T47D (cell line): ENCODE measurements around the gene COL11A1.

ENCODE experiments used
- DNase-seq, 2 experiments: peaks; one replicate each; pipeline versions ENCODE4 v3.0.0 to v3.0.0-alpha.2; 2011 to 2012; ENCODE audit warnings: low read depth in 1 of 2, low spot score in 1 of 2
- JUND ChIP-seq: IDR thresholded peaks from 2 replicates; pipeline ENCODE4 v1.6.1; 2012; ENCODE audit warnings: low read depth
- in situ Hi-C: cut with HindIII; loops from 2 replicates; pipeline ENCODE4 v1.10.0; 2016; ENCODE audit warnings: low sequenced_read_pairs, low pct_unique_long_range_greater_than_20kb

Gene COL11A1

DNA sequence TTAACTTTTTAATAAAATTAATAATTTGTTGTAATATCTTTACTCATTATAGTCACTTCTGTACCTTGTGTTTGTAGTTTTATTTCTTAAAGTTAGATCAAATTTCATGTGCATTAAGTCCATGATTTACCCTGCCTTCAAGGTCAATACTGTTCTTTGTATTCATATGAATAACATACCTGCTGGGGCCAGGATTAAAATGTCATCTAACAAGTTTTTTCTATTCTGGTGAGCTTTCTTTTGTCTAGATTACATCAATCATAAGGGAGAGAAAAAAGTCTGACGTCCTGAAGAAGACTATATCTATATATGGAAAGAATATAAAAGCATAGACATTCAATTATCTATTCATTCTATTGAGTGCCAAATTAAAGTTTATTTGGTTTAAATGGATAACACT is 232.6 kb downstream of the COL11A1 start:
- peak in 1 of 2 experiments; percentile 7 for DNase-seq
- TF ChIP-seq JUND: no peak
- in situ Hi-C loops: no loop called here

DNA sequence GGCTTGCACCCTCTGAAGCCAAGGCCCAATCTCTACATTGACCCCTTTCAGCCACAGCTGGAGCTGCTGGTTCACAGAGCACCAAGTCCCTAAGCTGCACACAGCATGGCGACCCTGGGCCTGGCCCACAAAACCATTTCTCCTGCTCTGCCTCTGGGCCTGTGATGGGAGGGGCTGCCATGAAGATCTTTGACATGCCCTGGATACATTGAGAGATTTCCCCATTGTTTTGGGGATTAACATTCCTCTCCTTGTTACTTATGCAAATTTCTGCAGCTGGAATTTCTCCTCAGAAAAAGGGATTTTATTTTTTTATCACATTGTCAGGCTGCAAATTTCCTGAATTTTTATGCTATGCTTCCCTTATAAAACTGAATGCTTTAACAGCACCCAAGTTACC is 235.8 kb downstream of the COL11A1 start:
- no peak for DNase-seq
- TF ChIP-seq JUND: no peak
- in situ Hi-C loops: no loop called here

DNA sequence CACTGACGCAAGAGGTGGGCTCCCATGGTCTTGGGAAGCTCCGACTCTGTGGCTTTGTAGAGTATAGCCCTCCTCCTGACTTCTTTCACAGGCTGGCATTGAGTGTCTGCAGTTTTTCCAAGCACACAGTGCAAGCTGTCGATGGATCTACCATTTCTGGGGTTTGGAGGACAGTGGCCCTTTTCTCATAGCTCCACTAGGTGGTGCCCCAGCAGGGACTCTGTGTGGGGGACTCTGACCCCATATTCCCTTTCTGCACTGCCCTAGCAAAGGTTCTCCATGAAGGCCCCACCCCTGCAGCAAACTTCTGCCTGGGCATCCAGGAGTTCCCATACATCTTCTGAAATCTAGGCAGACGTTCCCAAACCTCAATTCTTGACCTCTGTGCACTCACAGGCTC is 236.2 kb downstream of the COL11A1 start:
- in situ Hi-C loops: no loop called here
- DNase-seq: no peak
- TF ChIP-seq JUND: no peak

DNA sequence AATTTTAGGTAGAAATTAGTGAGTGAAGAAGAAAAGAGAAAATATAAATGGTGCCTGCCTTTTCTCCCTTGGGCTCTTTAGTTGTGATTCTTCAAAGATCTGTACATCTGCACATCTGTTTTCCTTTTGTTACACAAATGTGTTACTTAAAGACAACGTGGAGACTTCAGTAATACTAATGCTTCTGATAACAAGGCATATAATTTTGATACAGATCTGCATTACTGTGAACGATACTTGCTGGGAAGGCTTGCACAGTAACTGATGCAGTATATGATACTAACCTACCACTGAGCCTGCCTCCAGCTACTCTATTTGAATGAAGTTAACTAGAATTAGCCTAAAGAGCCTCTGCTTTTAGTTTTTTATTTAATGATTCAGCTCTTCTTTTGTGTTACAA is 244.6 kb downstream of the COL11A1 start:
- TF ChIP-seq JUND: no peak
- in situ Hi-C loops: no loop called here
- DNase-seq: no peak

DNA sequence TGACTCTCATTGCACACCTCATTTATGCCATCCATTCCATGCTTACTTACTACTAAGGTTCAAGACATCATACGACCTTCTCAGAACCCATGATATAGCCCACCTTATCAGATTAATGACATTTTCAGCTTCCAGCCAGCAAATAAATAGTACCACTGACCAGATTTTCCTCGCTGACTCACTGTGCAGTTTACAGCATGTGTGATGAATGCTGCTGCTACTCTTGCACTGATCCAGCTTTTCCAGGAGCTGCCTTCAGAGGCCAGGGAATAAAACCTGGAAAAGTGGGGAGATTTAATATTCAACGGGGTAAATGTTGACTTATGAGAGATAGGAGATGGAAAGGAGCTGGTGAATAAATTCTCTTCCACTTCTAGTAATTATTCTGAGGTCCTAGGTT is 247.1 kb downstream of the COL11A1 start:
- no peak for TF ChIP-seq JUND
- DNase-seq: no peak
- in situ Hi-C loops: no loop called here

DNA sequence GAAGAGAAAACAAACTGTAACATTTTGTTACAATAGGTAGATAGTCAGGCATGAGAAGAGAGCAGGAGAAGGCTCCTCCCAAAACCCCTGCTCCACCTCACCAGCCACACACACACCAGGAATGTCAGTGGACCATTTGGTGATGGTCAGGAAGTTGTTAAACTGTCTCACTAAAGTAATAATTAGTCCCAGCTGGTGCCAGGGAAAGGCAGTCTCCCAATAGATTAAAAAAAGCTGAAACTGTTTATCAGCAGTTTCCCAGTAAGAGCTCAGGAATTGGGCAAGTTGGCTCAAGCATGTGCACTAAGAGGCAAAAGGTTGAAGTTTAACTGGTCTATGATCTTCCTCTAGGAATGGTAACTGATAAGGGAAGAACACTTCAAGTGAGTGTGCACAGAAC is 249.6 kb downstream of the COL11A1 start:
- DNase-seq: no peak
- no peak for TF ChIP-seq JUND

DNA sequence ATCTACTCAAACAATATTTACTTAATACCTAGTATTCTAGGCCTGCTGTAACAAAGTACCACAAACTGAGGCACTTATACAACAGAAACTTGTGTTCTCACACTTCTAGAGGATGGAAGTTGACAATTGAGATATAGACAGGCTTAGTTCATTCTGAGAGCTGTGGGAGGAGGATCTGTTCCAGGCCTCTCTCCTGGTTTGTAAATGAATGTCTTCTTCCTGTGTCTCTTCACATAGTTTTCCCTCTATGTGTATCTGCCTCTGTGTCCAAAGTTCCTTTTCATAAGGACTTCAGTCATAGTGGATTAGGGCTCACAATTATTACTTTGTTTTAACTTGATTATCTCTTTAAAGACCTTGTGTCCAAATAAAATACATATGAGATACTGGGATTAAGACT is 251.1 kb downstream of the COL11A1 start:
- in situ Hi-C loops: no loop called here
- no peak for DNase-seq
- TF ChIP-seq JUND: no peak

More for the DNA sequence above, 249.6 kb downstream of the COL11A1 start:
- in situ Hi-C loops: no loop called here

DNA sequence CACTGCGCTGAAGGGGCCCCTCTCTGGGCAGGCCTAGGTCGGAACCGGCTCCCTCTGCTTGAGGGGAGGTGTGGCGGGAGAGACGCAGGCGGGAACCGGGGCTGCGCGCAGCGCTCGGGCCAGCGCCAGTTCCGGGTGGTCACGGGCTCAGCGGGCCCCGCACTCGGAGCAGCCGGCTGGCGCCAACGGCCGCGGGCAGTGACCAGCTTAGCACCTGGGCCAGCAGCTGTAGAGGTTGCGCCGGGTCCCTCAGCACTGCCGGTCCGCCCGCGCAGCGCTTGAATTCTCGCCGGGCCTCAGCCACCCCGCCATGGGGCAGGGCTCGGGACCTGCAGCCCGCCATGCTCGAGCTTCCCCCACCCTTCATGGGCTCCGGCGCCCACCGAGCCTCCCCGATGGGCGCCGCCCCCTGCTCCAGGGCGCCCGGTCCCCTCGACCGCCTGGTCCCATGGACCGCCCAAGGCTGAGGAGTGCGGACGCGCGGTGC is 254.6 kb downstream of the COL11A1 start:
- DNase-seq: no peak
- in situ Hi-C loops: no loop called here
- TF ChIP-seq JUND: no peak

DNA sequence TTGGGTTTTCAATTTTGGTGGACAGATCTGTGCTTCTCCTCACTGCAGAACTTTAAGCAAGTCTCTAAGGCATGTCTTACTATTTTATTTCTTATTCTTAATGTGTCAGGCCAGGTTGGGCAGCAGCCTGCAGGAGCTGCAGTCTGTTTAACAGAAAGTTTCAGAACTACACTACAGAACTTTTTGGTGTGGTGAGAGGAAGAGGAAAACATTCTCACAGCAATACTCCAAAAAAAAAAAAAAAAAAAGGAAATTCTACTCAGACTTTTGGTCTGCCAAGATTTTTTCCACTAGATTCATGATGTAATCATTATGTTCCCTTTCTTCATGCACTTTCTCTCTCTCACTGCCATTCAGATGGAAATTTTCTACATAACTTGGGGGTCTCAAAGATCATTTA is 255.2 kb downstream of the COL11A1 start:
- no peak for TF ChIP-seq JUND
- in situ Hi-C loops: no loop called here
- DNase-seq: no peak

DNA sequence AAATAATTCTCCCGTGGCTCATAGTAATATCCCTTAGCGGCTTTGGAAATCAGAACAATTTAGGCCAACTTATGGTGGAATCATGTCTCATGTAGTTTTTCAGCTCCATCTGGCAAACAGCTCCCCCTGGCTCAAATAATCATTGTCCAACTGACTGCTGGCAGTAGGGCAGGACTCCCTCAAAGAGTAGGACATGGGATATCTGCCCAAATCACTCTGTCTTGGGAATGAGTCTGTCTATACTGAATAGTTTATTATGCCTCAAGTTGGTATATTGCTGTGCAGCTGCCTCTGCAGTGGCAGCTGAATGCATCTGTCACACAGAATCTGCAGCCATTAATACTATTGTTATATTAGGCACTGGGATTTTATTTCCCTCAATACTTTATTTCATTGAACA is 255.7 kb downstream of the COL11A1 start:
- TF ChIP-seq JUND: no peak
- in situ Hi-C loops: no loop called here
- peak in 1 of 2 experiments; percentile 9 for DNase-seq

DNA sequence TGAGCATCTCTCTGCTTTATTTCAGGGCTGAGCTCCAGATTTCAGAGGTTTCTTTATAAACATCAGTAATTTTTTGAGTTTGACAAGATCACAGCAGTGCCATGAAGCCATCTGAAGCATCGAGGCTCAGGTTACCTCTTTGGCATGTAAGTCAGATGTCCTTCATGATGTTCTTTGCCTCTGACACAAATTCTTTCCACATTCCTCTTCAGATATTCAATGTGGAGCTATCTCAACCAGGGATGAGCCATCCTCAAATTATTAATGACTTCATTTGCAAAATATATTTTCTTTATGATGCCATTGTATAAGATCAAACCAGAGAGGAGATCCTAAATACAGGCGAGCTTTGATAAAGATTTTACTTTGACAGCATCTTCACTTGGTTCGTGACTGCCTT is 256.7 kb downstream of the COL11A1 start:
- DNase-seq: no peak
- in situ Hi-C loops: no loop called here
- TF ChIP-seq JUND: no peak

DNA sequence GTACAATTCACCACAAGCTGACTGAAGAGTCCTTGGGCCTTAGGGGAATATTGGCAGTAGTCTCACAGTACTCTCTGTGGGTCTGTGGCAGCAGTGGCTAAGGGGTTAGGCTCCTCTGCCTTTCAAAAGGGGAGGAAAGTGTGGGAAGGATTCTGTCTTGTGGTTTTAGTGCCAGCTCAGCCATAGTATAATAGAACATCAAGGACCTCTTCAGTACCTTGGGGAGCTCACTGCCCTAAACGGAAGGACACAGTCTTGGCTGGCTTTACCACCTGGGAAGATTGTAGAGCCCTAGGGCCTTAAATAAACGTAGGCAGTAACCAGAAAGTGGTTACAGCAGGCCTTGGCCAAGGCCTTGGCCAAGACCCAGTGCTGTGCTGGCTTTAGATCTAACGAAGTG is 265.7 kb downstream of the COL11A1 start:
- DNase-seq: peak in 1 of 2 experiments; percentile 62
- in situ Hi-C loops: no loop called here
- TF ChIP-seq JUND: no peak

DNA sequence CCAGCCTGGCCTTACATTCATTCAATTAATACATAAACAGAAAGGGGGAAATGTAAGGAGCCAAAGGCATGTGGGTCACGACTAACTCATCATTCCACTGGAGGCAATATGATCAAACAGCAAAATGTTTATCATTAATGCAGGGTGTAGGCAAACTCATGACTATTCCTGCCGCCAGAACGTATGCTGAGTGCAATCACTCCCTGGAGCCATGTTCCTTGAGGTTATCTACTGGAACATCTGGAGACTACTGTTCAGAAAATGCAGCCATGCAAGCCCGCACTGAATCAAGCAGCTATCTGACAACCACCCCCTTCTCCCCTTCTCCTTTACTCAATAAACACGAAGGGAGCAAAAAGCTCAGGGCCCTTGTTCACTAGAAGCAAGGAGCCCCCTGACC is 267.6 kb downstream of the COL11A1 start:
- DNase-seq: no peak
- no peak for TF ChIP-seq JUND
- in situ Hi-C loops: no loop called here

DNA sequence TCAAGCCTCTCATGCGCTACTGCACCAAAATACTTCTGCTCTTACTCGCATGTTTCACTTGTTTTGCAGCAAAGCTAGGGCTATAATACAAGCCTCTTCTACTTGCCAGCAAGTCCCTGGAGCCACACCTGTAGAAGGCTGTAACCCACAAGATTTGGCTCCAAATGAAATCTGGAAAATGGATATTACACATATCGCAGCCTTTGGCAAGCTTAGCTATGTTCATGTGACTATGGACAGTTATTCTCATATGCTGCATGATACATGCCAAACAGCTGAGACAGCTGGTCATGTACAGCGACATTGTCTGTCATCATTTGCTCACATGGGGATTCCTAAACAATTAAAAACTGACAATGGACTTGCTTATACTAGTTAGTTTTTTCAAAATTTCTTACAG is 270.3 kb downstream of the COL11A1 start:
- TF ChIP-seq JUND: no peak
- DNase-seq: no peak
- in situ Hi-C loops: no loop called here
